B cell (primary cell): ENCODE data around the gene SLC22A15. TPM values are rescaled to one million over a fixed set of nuclear protein-coding genes. Genes with fewer than 3 reads are reported as not detected.

Experiments
- ATAC-seq: fragments of 200-7000 bp; cut with Tn5 transposase; one replicate; pipeline ENCODE4 v1.10.0; 2021; ENCODE audit warnings: low read depth, mild to moderate bottlenecking, moderate number of reproducible peaks, moderate library complexity
- CTCF ChIA-PET: fragments of 350-600 bp; sonication (Branson Sonifier 250); formaldehyde crosslinking; loops from one replicate; lab custom pipeline; 2021; ENCODE audit warnings: antibody characterized with exemption, inconsistent platforms; lab: Charles Lee
- POLR2A ChIA-PET: fragments of 350-600 bp; sonication (Branson Sonifier 250); formaldehyde crosslinking; loops from one replicate; lab custom pipeline; 2021; ENCODE audit warnings: antibody characterized with exemption; lab: Charles Lee
- DNase-seq: peaks from one replicate; pipeline ENCODE4 v3.0.0; 2013
- H2AFZ ChIP-seq: 2 replicates; pipeline ENCODE4 v1.6.1; 2012; ENCODE audit warnings: mild to moderate bottlenecking, low read depth, low read length; ENCODE audit not compliant: insufficient read depth, poor library complexity, severe bottlenecking
- H3K27ac ChIP-seq, 2 donors: 1 replicate in 1 of 2; 2 replicates in 1 of 2; pipeline ENCODE4 v1.5.1; 2012 to 2013; ENCODE audit warnings: low read length in 2 of 2, mild to moderate bottlenecking in 2 of 2, moderate library complexity in 1 of 2
- H3K27me3 ChIP-seq, 4 experiments: fragments of 200-600 bp in 1 of 4; sonication (generic) in 1 of 4; replicated peaks in 1 of 4; 1 replicate in 2 of 4; 2 replicates in 2 of 4; pipeline versions ENCODE4 v1.6.1 to v1.7.0; 2013 to 2016; ENCODE audit warnings: low read length in 3 of 4, mild to moderate bottlenecking in 2 of 4, mixed read lengths in 1 of 4, moderate library complexity in 1 of 4; ENCODE audit not compliant: insufficient read depth in 4 of 4, control insufficient read depth in 3 of 4; ENCODE audit errors: control extremely low read depth in 1 of 4
- H3K36me3 ChIP-seq, 2 experiments: replicated peaks in 1 of 2; 1 replicate in 1 of 2; 2 replicates in 1 of 2; pipeline versions ENCODE4 v1.6.1 to v1.7.1; 2013; ENCODE audit warnings: low read length in 1 of 2; ENCODE audit not compliant: insufficient read depth in 2 of 2, control insufficient read depth in 1 of 2; ENCODE audit errors: control extremely low read depth in 1 of 2, extremely low read depth in 1 of 2
- H3K4me1 ChIP-seq, 2 donors: fragments of 200-600 bp in 1 of 2; sonication (generic) in 1 of 2; 1 replicate in 1 of 2; 2 replicates in 1 of 2; pipeline versions ENCODE4 v1.5.1 to v1.6.1; 2013 to 2017; ENCODE audit warnings: low read length in 2 of 2; ENCODE audit not compliant: control insufficient read depth in 2 of 2, insufficient read depth in 2 of 2
- H3K4me2 ChIP-seq: replicated peaks from 2 replicates; pipeline ENCODE3; 2012; ENCODE audit warnings: mild to moderate bottlenecking, low read depth, low read length; ENCODE audit not compliant: poor library complexity, severe bottlenecking
- H3K4me3 ChIP-seq, 5 experiments: fragments of 200-600 bp in 1 of 5; sonication (generic) in 1 of 5; 1 replicate in 3 of 5; 2 replicates in 2 of 5; pipeline versions ENCODE4 v1.5.1 to v1.7.0; 2011 to 2016; ENCODE audit warnings: low read length in 4 of 5, mild to moderate bottlenecking in 4 of 5, low read depth in 2 of 5, control low read depth in 1 of 5, moderate library complexity in 1 of 5; ENCODE audit not compliant: insufficient read depth in 1 of 5; ENCODE audit errors: control extremely low read depth in 1 of 5, extremely low read depth in 1 of 5
- H3K79me2 ChIP-seq: fragments of 200-600 bp; sonication (generic); one replicate; pipeline ENCODE4 v1.6.0; 2016; ENCODE audit warnings: low read length; ENCODE audit not compliant: control insufficient read depth, insufficient read depth
- H3K9ac ChIP-seq: fragments of 200-600 bp; sonication (generic); 2 replicates; pipeline ENCODE4 v1.6.1; 2017; ENCODE audit warnings: mild to moderate bottlenecking, low read length, moderate library complexity
- H3K9me3 ChIP-seq, 3 donors: one replicate each; pipeline versions ENCODE4 v1.6.1 to v1.7.1; 2013; ENCODE audit warnings: low read length in 2 of 3; ENCODE audit not compliant: control insufficient read depth in 2 of 3, insufficient read depth in 1 of 3; ENCODE audit errors: control extremely low read depth in 1 of 3
- H4K20me1 ChIP-seq: 2 replicates; pipeline ENCODE4 v1.6.0; 2012; ENCODE audit warnings: mild to moderate bottlenecking, low read length; ENCODE audit not compliant: insufficient read depth, control insufficient read depth, poor library complexity, severe bottlenecking
- H3K27ac Mint-ChIP-seq: one replicate; pipeline ENCODE4 v1.8.0; 2021; ENCODE audit warnings: mixed read lengths
- H3K27me3 Mint-ChIP-seq: one replicate; pipeline ENCODE4 v1.8.0; 2021; ENCODE audit warnings: mixed read lengths
- H3K4me1 Mint-ChIP-seq: one replicate; pipeline ENCODE4 v1.8.0; 2021; ENCODE audit warnings: mixed read lengths
- H3K4me3 Mint-ChIP-seq: one replicate; pipeline ENCODE4 v1.8.0; 2021; ENCODE audit warnings: mixed read lengths
- H3K9me3 Mint-ChIP-seq: one replicate; pipeline ENCODE4 v1.8.0; 2022; ENCODE audit warnings: mixed read lengths; ENCODE audit not compliant: insufficient read depth
- CTCF ChIP-seq: fragments of 200-600 bp; IDR thresholded peaks from one replicate; pipeline ENCODE4 v1.8.0; 2022; ENCODE audit warnings: antibody characterized with exemption, mild to moderate bottlenecking
- EZH2 ChIP-seq: IDR thresholded peaks from 2 replicates; pipeline ENCODE4 v1.6.1; 2012; ENCODE audit warnings: borderline replicate concordance, low read depth, mild to moderate bottlenecking, moderate library complexity, low read length; ENCODE audit not compliant: insufficient read depth, poor library complexity, severe bottlenecking
- WGBS: methylation state at CpG from one replicate; pipeline ENCODE4 v1.1.5; 2013; ENCODE audit warnings: missing lambda C conversion rate; ENCODE audit not compliant: insufficient coverage; 5-methylcytosine and 5-hydroxymethylcytosine counted together
- intact Hi-C: fragments of 100-400 bp; cut with micrococcal nuclease; formaldehyde crosslinking; loops from one replicate; pipeline ENCODE4 v1.10.0; 2022
- polyA minus RNA-seq: library from RNA; depleted of rRNA, polyadenylated mRNA; stranded (reverse); fragments of >200 nt; gene quantifications from 2 replicates; pipeline ENCODE4 v1.2.3, GENCODE V29; 2012
- polyA plus RNA-seq: library from polyadenylated mRNA; depleted of rRNA; stranded (reverse); fragments of >200 nt; gene quantifications from 2 replicates; pipeline ENCODE4 v1.2.3, GENCODE V29; 2012
- total RNA-seq, 2 donors: library from RNA; stranded (reverse); fragments of 120-200 nt in 1 of 2; gene quantifications; 1 replicate in 1 of 2; 2 replicates in 1 of 2; pipeline versions ENCODE4 v1.2.3 to v1.2.4, GENCODE V29; 2013 to 2022

Gene SLC22A15
- total RNA-seq (7.5 and 9.3 TPM in 2 replicates), polyA plus RNA-seq (1.7 and 3.9 TPM in 2 replicates), polyA minus RNA-seq (1.6 and 4.3 TPM in 2 replicates)
- 2.6 TPM for total RNA-seq (2013)

- under 1% methylated on average over 81 of the region's 91 CpGs for WGBS
- Histone ChIP-seq H4K20me1 (no peaks in the 10 kb centered on the region), H3K27me3 (peaks cover 0 to 14% (median 3%) of the 10 kb centered on the region in 4 experiments), H3K4me1 (peaks cover 4 to 12% of the 10 kb centered on the region in 2 donors), H3K4me3 (peak within 1 kb of the TSS; percentile 38 to 69 (median 58)), H2AFZ (peak within 1 kb of the TSS; percentile 83), H3K79me2 (no peaks in the 10 kb centered on the region), H3K36me3 (no peaks in the 10 kb centered on the region), H3K4me2 (peak within 1 kb of the TSS; percentile 84), H3K9ac (peak within 1 kb of the TSS; percentile 68), H3K9me3 (no peaks in the 10 kb centered on the region), H3K27ac (peak within 1 kb of the TSS; percentile 46 to 47)
- H3K4me3 Mint-ChIP-seq = peak within 1 kb of the TSS; percentile 94
- no peaks in the 10 kb centered on the region for H3K9me3 Mint-ChIP-seq
- no peak for TF ChIP-seq CTCF
- TF ChIP-seq EZH2 = no peak
- peak within 1 kb of the TSS; percentile 94 for H3K27ac Mint-ChIP-seq
- ATAC-seq (peak; percentile 88), DNase-seq (peak; percentile 83)
- ChIA-PET CTCF (no interaction called here), POLR2A (no interaction called here)
- intact Hi-C loops = no loop called here
- peaks cover 15% of the 10 kb centered on the region for H3K4me1 Mint-ChIP-seq
- H3K27me3 Mint-ChIP-seq = no peaks in the 10 kb centered on the region
Observed at GRCh38 chr1:115976062-115976920, at the start of gene SLC22A15. SLC22A15 (plus strand) TSS chr1:115976513; CDS start chr1:115976628, 115 bp downstream.

- WGBS = 89% methylated on average over 3 of the region's 4 CpGs
Observed at GRCh38 chr1:115927971-115928370, 48.3 kb upstream of the SLC22A15 start.

More at GRCh38 chr1:115927971-115928370, 48.3 kb upstream of the SLC22A15 start:
- CTCF ChIA-PET = no interaction called here
- POLR2A ChIA-PET = interaction anchor here (0.6 kb wide), 1 partner anchor 55 kb away, joined by 4 read pairs; no protein-coding TSS in a partner anchor
- Mint-ChIP-seq H3K27me3 (peaks cover 5% of the 10 kb centered on the region), H3K4me1 (peaks cover 19% of the 10 kb centered on the region), H3K9me3 (no peaks in the 10 kb centered on the region), H3K27ac (no peak overlapping the region), H3K4me3 (no peak overlapping the region)
- no peaks in the 10 kb centered on the region for H4K20me1 ChIP-seq
- no peak overlapping the region for H3K27ac ChIP-seq
- no peaks in the 10 kb centered on the region for H3K36me3 ChIP-seq
- intact Hi-C loops = no loop called here
- H3K4me1 ChIP-seq = peaks cover 14 to 18% of the 10 kb centered on the region in 2 donors
- no peaks in the 10 kb centered on the region for H3K9me3 ChIP-seq
- no peak overlapping the region for H3K4me3 ChIP-seq
- H3K9ac ChIP-seq = no peak overlapping the region
- ATAC-seq = no peak
- H3K4me2 ChIP-seq = no peak overlapping the region
- DNase-seq = no peak
- H2AFZ ChIP-seq = no peak overlapping the region
- no peaks in the 10 kb centered on the region for H3K79me2 ChIP-seq
- TF ChIP-seq EZH2 (no peak), CTCF (no peak)
- no peaks in the 10 kb centered on the region for H3K27me3 ChIP-seq
